A549 (cell line): ENCODE measurements around the gene DPY19L1.
"Not testable (repeated sequence)": the region's sequence is repeated elsewhere in the genome, so short reads cannot be mapped to it uniquely, and the experiment has no call there.

ENCODE experiments used
- BHLHE40 ChIP-seq: IDR thresholded peaks from 2 replicates; pipeline ENCODE4 v1.6.1; 2012; ENCODE audit warnings: low read depth, low read length, inconsistent platforms
- CHD2 ChIP-seq: fragments of 150-350 bp; IDR thresholded peaks from 2 replicates; pipeline ENCODE4 v1.6.1; 2014; ENCODE audit warnings: low read length; ENCODE audit not compliant: partially characterized antibody
- CTCF ChIP-seq: fragments of >200 bp; sonication (Bioruptor Twin); formaldehyde crosslinking; IDR thresholded peaks from 3 replicates; pipeline ENCODE4 v1.5.1; 2016
- POLR2A ChIP-seq: IDR thresholded peaks from 2 replicates; pipeline ENCODE4 v1.6.1; 2012; ENCODE audit warnings: mild to moderate bottlenecking, low read length
- USF2 ChIP-seq: fragments of 450-650 bp; IDR thresholded peaks from 2 replicates; pipeline ENCODE4 v1.6.1; 2014; ENCODE audit warnings: antibody characterized with exemption

- not testable (repeated sequence) for TF ChIP-seq CTCF, BHLHE40, CHD2, USF2, POLR2A
These were observed 64.4 kb downstream of the DPY19L1 start for GRCh38 chr7:34972739-34973399.
